ENCODE measurements around the gene TAL1.

Gene TAL1

DNA sequence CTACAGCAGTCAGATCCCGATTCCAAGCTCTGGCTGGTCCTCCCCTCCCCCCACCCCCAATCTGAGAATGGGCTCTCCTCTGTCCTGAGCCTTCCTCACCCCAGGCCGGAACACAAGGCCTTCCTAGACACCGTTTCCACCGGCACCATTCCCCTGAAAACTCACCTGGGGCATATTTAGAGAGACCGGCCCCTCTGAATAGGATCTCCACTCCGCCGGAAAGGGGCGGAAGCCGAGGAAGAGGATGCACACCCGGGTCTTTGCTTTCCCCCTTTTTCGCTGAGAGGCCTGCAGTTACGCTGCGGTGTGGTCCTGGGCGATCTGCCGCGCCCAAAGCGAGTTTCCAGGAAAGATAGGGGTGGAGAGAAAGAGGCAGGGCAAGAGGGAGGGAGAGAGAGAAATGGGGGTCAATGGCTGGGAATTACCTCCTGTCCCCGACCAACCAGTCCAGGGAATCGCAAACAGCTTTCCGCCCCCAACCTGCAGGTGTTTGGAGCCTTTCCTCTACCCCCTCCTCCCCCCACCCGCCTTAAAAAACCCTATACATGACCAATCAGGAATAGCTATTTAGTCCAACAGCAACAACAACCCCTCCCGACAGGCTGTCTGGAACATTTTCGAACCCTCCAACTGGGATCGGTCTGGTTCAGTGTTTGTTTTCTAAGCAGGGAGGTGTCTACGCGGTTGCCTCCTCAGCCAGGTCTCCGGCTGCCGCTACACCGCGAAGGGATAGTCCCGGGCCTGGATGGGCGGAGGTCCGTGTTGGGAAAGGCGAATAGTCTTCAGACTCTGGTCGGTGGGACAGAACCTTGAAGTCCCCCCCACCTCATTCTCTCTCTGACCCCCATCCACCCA lies 2.8 kb downstream of the TAL1 start:
- H3K4me1 ChIP-seq (ENCODE audit: control insufficient read depth, insufficient read depth, low read length): peaks cover 5% of the 10 kb centered on the region
- peaks cover 88% of the 10 kb centered on the region for H3K27me3 ChIP-seq (replicated peaks; ENCODE audit: control insufficient read depth, insufficient read depth, low read length)
- no peak overlapping the region for H3K9ac ChIP-seq (ENCODE audit: low read length)
- H3K36me3 ChIP-seq (ENCODE audit: control insufficient read depth, insufficient read depth, low read length, severe bottlenecking): no peaks in the 10 kb centered on the region
- no peak overlapping the region for H3K4me3 ChIP-seq (ENCODE audit: low read length)
- no peaks in the 10 kb centered on the region for H3K9me3 ChIP-seq (ENCODE audit: control insufficient read depth, low read length)
- DNase-seq (ENCODE audit: low read depth): no peak

DNA sequence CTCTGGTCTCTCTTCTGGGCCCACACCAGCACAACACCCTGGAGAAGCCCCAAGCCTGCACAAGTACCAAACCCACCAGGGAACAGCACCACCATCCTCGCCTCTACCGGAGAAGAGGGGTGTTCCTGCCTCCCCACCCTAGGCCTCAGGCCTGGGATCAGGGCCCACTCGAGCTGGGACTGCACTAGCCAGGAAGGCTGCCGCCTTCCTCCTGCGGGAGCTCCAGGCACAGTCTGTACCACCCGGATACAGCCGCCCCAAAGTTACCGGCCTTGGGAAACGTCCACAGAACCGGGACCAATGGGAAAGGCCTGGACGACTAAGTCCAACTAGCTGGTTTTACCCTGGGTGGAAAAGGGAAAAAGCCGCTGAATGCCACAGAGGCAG lies 3.4 kb downstream of the TAL1 start:
- DNase-seq (ENCODE audit: low read depth): no peak

DNA sequence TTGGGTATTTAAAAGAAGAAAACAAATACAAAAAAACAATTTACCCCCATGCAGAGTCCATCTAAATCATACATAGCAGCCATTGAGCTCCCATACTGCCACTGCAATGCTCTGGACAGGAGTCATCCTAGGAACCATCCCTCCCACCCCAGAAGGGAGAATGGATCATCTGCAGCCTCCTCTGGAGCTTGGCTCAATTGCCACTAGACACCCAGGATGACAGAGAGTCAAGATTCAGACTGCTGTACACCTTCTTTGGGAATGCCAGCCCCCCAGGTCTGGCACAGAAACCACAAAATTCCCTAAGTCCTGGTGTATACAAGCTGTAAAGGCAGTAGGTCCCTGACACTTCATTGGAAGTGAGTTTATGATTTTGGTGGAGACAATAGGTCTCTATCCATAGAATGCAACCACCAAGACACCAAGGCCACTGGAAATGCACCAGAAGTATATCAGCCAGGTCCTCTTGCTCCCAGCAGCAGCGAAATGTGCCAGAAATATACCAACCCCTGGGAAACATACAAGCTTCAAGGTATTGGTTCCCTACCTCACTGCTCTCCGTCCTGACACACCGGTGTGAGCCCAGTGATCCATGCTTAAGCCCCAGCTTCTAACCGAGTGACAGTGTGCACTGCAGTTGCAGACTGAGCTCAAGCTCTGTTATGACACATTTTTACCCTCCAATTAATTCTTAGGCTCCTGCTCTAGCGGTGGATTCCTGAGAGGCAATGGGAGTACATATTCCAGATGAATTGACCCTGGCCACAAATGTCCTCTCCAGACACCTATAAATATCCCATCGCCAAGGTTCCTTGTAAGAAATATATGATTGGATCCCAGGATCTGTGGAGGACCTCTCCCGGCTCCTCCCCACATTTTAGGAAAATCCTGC lies 4.4 kb downstream of the TAL1 start:
- no peak for DNase-seq (ENCODE audit: low read depth)
- H3K4me3 ChIP-seq (ENCODE audit: low read length): no peak overlapping the region
- H3K4me1 ChIP-seq (ENCODE audit: control insufficient read depth, insufficient read depth, low read length): peaks cover 5% of the 10 kb centered on the region
- H3K9me3 ChIP-seq (ENCODE audit: control insufficient read depth, low read length): no peaks in the 10 kb centered on the region
- H3K36me3 ChIP-seq (ENCODE audit: control insufficient read depth, insufficient read depth, low read length, severe bottlenecking): no peaks in the 10 kb centered on the region
- H3K27me3 ChIP-seq (replicated peaks; ENCODE audit: control insufficient read depth, insufficient read depth, low read length): peaks cover 88% of the 10 kb centered on the region
- no peak overlapping the region for H3K9ac ChIP-seq (ENCODE audit: low read length)

More for the DNA sequence above, 3.4 kb downstream of the TAL1 start:
- no peaks in the 10 kb centered on the region for H3K9me3 ChIP-seq (ENCODE audit: control insufficient read depth, low read length)
- peaks cover 5% of the 10 kb centered on the region for H3K4me1 ChIP-seq (ENCODE audit: control insufficient read depth, insufficient read depth, low read length)
- H3K27me3 ChIP-seq (replicated peaks; ENCODE audit: control insufficient read depth, insufficient read depth, low read length): peaks cover 88% of the 10 kb centered on the region
- H3K4me3 ChIP-seq (ENCODE audit: low read length): no peak overlapping the region
- no peaks in the 10 kb centered on the region for H3K36me3 ChIP-seq (ENCODE audit: control insufficient read depth, insufficient read depth, low read length, severe bottlenecking)
- no peak overlapping the region for H3K9ac ChIP-seq (ENCODE audit: low read length)

DNA sequence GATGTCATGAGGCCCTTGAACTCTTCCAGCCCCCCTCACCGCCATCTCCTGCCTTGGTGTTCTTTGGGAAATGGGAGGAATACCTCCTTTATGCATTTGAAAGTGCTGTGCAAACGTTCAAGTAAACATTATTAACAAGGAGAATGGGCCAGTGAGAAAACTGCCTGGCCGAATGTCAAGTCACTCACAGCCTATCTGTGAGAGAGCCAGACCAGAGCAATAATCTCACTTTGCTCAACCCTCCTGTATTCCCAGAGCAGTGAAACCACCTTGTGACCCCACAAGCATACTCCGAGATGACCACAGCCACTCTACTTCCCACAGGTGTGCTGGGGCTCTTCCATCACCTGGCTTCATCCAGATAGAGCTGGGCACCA lies 5.2 kb downstream of the TAL1 start:
- peaks cover 90% of the 10 kb centered on the region for H3K27me3 ChIP-seq (replicated peaks; ENCODE audit: control insufficient read depth, insufficient read depth, low read length)
- H3K36me3 ChIP-seq (ENCODE audit: control insufficient read depth, insufficient read depth, low read length, severe bottlenecking): no peaks in the 10 kb centered on the region
- no peak overlapping the region for H3K9ac ChIP-seq (ENCODE audit: low read length)
- H3K4me3 ChIP-seq (ENCODE audit: low read length): no peak overlapping the region
- peaks cover 3% of the 10 kb centered on the region for H3K9me3 ChIP-seq (ENCODE audit: control insufficient read depth, low read length)
- DNase-seq (ENCODE audit: low read depth): no peak
- H3K4me1 ChIP-seq (ENCODE audit: control insufficient read depth, insufficient read depth, low read length): peaks cover 4% of the 10 kb centered on the region

DNA sequence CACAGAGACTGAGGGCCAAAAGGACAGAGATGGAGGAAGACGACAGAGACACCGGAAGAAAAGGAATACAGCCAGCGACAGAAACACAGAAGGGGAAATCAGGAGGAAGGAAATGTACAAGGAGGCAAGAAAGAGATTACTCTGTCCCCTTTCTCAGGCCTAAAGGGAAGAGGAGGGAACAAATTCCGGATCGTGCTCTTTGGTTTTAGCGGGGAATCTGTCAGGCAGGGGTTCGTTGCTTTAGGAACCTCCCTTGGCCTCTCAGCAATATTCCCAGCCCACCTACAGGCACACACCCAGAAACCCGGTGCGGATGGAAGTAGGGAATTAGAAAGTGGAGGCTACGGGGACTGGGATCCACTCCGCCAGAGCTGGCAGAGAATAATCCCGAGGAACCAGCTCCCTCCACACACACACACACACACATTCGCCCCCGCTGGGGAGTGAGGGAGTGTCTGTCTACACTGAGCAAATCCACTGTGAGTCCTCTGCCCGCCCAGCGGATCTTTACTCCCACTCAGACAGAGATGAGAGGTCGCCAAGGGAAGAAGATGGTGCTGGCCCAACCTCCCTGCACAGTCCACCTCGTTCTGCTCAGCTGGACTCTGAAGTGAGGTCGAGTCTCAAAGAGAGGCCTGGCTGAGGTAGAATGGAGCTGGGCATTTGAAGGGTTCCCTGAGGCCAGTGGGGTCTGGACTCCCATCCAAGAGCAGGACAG lies 5.7 kb downstream of the TAL1 start:
- no peak for DNase-seq (ENCODE audit: low read depth)
- Histone ChIP-seq H3K27me3 (replicated peaks; ENCODE audit: control insufficient read depth, insufficient read depth, low read length) (peaks cover 89% of the 10 kb centered on the region), H3K36me3 (ENCODE audit: control insufficient read depth, insufficient read depth, low read length, severe bottlenecking) (no peaks in the 10 kb centered on the region), H3K9ac (ENCODE audit: low read length) (no peak overlapping the region), H3K4me3 (ENCODE audit: low read length) (no peak overlapping the region), H3K9me3 (ENCODE audit: control insufficient read depth, low read length) (peaks cover 3% of the 10 kb centered on the region), H3K4me1 (ENCODE audit: control insufficient read depth, insufficient read depth, low read length) (no peaks in the 10 kb centered on the region)

DNA sequence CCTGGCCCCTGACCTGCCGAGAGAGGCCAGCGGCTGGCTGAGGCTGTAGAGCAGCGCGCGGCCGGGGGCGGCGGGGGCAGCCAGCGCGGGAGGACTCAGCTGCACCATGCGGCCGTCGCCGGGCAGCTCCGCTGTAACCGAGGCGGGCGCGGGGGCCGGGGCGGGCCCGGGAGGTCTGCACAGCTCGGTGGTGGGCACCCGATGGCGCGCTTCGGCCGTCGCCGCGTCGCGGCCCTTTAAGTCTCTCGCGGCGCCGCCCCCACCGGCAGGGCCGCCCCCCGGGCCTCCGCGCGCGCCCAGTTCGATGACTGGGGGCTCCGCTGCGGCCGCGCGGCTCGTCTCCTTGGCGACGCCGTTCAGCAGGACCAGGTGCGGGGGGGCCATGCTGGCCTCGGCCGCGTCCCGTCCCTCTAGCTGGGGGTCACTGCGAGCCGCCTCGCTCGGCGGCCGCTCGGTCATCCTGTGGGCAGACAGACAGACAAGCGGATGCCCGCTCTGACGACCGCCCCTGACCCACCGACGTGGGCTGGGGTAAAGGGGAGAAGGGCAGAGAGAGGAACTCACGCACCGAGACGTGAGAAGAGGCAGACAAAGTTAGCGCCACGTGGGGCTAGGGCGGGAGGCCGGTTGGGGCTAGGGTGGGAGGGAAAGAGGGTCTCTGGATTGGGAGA lies 6.5 kb downstream of the TAL1 start:
- Histone ChIP-seq H3K4me1 (ENCODE audit: control insufficient read depth, insufficient read depth, low read length) (no peaks in the 10 kb centered on the region), H3K9ac (ENCODE audit: low read length) (no peak overlapping the region), H3K9me3 (ENCODE audit: control insufficient read depth, low read length) (peaks cover 3% of the 10 kb centered on the region), H3K27me3 (replicated peaks; ENCODE audit: control insufficient read depth, insufficient read depth, low read length) (peaks cover 89% of the 10 kb centered on the region), H3K4me3 (ENCODE audit: low read length) (no peak overlapping the region), H3K36me3 (ENCODE audit: control insufficient read depth, insufficient read depth, low read length, severe bottlenecking) (no peaks in the 10 kb centered on the region)
- peak; percentile 27 for DNase-seq (ENCODE audit: low read depth)

DNA sequence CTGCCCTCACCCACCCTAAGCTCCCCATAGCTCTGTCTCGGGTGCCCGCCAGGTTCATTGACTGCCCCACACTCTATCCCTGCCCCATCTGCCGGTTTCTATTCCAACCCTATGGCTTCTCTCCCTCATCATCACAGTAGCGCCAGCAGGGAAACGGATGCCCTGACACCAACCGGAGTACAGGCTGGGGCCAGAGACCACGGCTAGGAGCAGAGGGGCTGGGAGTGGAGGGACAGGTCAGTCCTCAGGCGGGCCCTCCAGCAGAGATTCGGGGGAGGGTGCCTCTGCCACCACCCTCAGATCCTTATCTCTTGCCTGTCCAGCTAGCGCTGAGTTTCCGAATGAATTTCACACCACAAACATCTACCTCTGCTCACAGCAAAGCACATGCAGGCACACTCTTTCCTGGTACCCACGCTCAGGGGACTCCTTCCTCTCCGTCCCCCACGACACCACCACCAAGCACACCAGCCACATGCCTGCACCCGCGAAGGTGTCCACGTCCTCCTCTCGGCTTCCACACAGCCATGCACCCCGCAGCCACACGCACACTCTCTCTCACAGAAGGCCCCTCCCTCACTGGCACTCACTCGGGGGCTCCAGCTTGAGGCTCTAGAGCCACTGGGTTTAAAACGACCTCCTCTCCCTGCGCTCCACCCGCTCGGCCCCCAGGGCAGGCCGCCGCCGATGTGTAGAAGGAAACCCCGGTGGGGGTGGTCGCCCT lies 7.2 kb downstream of the TAL1 start:
- H3K4me1 ChIP-seq (ENCODE audit: control insufficient read depth, insufficient read depth, low read length): no peaks in the 10 kb centered on the region
- no peak overlapping the region for H3K9ac ChIP-seq (ENCODE audit: low read length)
- no peak overlapping the region for H3K4me3 ChIP-seq (ENCODE audit: low read length)
- H3K36me3 ChIP-seq (ENCODE audit: control insufficient read depth, insufficient read depth, low read length, severe bottlenecking): no peaks in the 10 kb centered on the region
- H3K27me3 ChIP-seq (replicated peaks; ENCODE audit: control insufficient read depth, insufficient read depth, low read length): peaks cover 85% of the 10 kb centered on the region
- no peak for DNase-seq (ENCODE audit: low read depth)
- peaks cover 3% of the 10 kb centered on the region for H3K9me3 ChIP-seq (ENCODE audit: control insufficient read depth, low read length)

DNA sequence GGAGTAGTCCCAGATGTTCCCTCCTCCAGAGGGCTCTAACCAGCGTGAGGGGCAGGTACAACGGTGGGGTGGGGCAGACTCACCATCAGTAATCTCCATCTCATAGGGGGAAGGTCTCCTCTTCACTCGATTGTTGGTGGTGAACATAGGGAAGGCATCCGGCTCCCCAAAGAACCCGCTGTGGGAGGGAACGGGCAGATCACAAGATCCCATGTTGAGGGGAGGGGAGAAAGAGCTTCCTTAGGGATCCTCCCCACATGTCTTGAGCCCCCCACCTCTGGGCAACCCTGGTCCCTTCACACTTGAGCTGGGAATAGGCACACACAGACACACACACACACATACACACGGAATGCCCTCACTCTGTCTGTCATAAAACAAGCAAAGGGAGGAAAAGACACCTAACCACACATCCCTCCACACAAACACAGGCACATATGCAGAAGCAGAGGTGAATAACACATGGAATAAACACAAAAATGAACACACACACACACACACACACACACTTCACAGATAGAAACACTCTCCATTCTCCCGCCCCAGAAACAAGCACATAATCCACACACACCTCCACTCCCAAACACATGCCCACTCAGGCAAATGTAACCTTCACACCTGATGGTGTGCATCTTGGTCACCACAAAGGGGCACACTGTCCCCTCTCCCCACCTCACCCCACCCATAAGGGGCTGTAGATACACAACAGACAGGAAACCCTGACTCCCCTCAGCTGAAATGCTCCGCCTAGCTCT lies 7.9 kb downstream of the TAL1 start:
- DNase-seq (ENCODE audit: low read depth): no peak
- Histone ChIP-seq H3K9ac (ENCODE audit: low read length) (no peak overlapping the region), H3K36me3 (ENCODE audit: control insufficient read depth, insufficient read depth, low read length, severe bottlenecking) (no peaks in the 10 kb centered on the region), H3K9me3 (ENCODE audit: control insufficient read depth, low read length) (peaks cover 3% of the 10 kb centered on the region), H3K4me1 (ENCODE audit: control insufficient read depth, insufficient read depth, low read length) (no peaks in the 10 kb centered on the region), H3K4me3 (ENCODE audit: low read length) (no peak overlapping the region), H3K27me3 (replicated peaks; ENCODE audit: control insufficient read depth, insufficient read depth, low read length) (peaks cover 78% of the 10 kb centered on the region)

DNA sequence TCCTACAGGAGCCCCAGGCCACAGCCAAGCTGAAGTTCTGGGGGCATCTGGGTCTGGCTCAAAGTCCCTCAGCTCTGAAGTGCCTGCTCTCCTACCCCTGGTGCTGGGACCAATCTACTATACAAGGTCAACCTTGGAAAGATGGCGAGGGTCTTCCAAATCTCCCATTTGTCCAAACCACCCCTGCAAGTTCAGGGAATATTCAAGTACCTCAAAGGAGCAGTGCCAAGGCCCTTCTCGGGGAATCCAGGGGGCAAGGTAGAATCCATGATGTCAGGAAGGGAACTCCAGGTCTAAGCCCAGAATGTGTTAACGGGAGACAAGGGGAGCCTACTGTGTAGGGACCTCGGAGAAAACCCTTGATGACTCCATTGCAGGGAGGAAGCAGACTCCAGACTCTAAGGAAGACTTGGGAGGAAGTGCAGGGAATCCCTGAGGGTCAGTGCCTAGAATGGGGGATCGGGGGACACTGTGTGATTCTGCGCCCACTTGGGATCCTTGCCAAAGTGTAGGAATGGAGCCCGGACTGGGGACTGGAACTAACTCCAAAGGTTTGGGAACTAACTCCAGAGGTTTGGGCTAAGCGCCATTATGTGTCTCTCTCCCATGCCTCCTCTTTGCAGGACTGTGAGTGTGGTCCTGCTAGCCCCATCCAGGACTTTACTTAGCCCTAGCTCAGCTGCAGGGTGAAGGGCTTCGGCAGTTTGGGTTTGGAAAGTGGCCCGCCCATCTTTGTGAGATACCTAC lies 8.7 kb downstream of the TAL1 start:
- Histone ChIP-seq H3K9ac (ENCODE audit: low read length) (no peak overlapping the region), H3K4me1 (ENCODE audit: control insufficient read depth, insufficient read depth, low read length) (no peaks in the 10 kb centered on the region), H3K9me3 (ENCODE audit: control insufficient read depth, low read length) (peaks cover 3% of the 10 kb centered on the region), H3K36me3 (ENCODE audit: control insufficient read depth, insufficient read depth, low read length, severe bottlenecking) (no peaks in the 10 kb centered on the region), H3K4me3 (ENCODE audit: low read length) (no peak overlapping the region), H3K27me3 (replicated peaks; ENCODE audit: control insufficient read depth, insufficient read depth, low read length) (peaks cover 78% of the 10 kb centered on the region)
- no peak for DNase-seq (ENCODE audit: low read depth)

Measured in adipocyte (in vitro differentiated cells).